Body of pancreas (tissue), 4 donors: ENCODE measurements around the gene DNASE1L3. TPM values are rescaled to one million over a fixed set of nuclear protein-coding genes. Genes with fewer than 3 reads are reported as not detected.
A peak's percentile ranks its signal among the peaks of the same experiment; 100 is the strongest.

Experiments
- ATAC-seq: fragments of 150-250 bp; one replicate; pipeline ENCODE4 v1.9.1; 2016
- DNase-seq, 4 donors: peaks; one replicate each; pipeline ENCODE4 v3.0.0-alpha.2; 2019
- H3K27ac ChIP-seq, 4 donors: fragments of 200-600 bp; sonication (generic); 1 replicate in 3 of 4; 2 replicates in 1 of 4; pipeline versions ENCODE4 v1.5.1 to v1.6.1; 2016 to 2019; ENCODE audit warnings: mild to moderate bottlenecking in 1 of 4, mixed read lengths in 1 of 4, moderate library complexity in 1 of 4
- H3K27me3 ChIP-seq, 2 donors: fragments of 200-600 bp; sonication (generic); one replicate each; pipeline ENCODE4 v1.6.0; 2016; ENCODE audit warnings: mild to moderate bottlenecking in 1 of 2
- H3K36me3 ChIP-seq, 2 donors: fragments of 200-600 bp; sonication (generic); replicated peaks in 1 of 2; 2 replicates each; pipeline ENCODE4 v1.5.1; 2016; ENCODE audit warnings: low read depth in 2 of 2; ENCODE audit not compliant: insufficient read depth in 1 of 2
- H3K4me1 ChIP-seq: fragments of 200-600 bp; sonication (generic); one replicate; pipeline ENCODE4 v1.6.0; 2016
- H3K4me3 ChIP-seq, 2 donors: fragments of 200-600 bp; sonication (generic); 1 replicate in 1 of 2; 2 replicates in 1 of 2; pipeline ENCODE4 v1.5.1; 2016 to 2019
- H3K9me3 ChIP-seq, 3 donors: fragments of 200-600 bp; sonication (generic); 1 replicate in 2 of 3; 2 replicates in 1 of 3; pipeline ENCODE4 v1.5.1; 2016
- CTCF ChIP-seq, 7 experiments: fragments of 450-650 bp in 4 of 7; fragments of 200-600 bp in 3 of 7; sonication (generic) in 3 of 7; IDR thresholded peaks; one replicate each; pipeline ENCODE4 v1.5.1; 2016 to 2019; ENCODE audit warnings: antibody characterized with exemption in 7 of 7
- POLR2A ChIP-seq, 3 donors: fragments of 450-650 bp; IDR thresholded peaks; one replicate each; pipeline ENCODE4 v1.6.1; 2016; ENCODE audit warnings: antibody characterized with exemption in 3 of 3, mild to moderate bottlenecking in 2 of 3
- WGBS, 2 donors: methylation state at CpG; one replicate each; pipeline ENCODE4 v1.1.5; 2017; 5-methylcytosine and 5-hydroxymethylcytosine counted together
- intact Hi-C: fragments of 100-400 bp; cut with DNase I; formaldehyde crosslinking; loops from one replicate; pipeline ENCODE4 v1.15.1; 2023
- total RNA-seq, 2 donors: library from RNA; depleted of rRNA; stranded (reverse); fragments of >200 nt; gene quantifications; one replicate each; pipeline ENCODE4 v1.1.0, GENCODE V29; 2016

DNASE1L3 gene
- total RNA-seq, 2 donors from 2014 or later: 2.1 TPM; not detected in 1

GRCh38 chr3:58241306-58242044, 30.7 kb upstream of the DNASE1L3 start:
- H3K36me3 ChIP-seq: no peaks in the 10 kb centered on the region
- H3K27ac ChIP-seq: no peak overlapping the region
- ATAC-seq: no peak
- intact Hi-C loops: no loop called here
- TF ChIP-seq POLR2A (IDR thresholded peaks at IDR 0.05) (no peak), CTCF (IDR thresholded peaks at IDR 0.05) (no peak)
- no peaks in the 10 kb centered on the region for H3K27me3 ChIP-seq
- peaks cover 17% of the 10 kb centered on the region for H3K4me1 ChIP-seq
- DNase-seq: no peak
- no peak overlapping the region for H3K4me3 ChIP-seq
- no peaks in the 10 kb centered on the region for H3K9me3 ChIP-seq
- 86 to 93% methylated on average over 3 to 4 of the region's 4 CpGs for WGBS, 2 donors

- intact Hi-C loops: no loop called here
- H3K9me3 ChIP-seq: no peaks in the 10 kb centered on the region
- H3K27ac ChIP-seq: no peak overlapping the region
- ATAC-seq (no peak), DNase-seq (no peak)
- TF ChIP-seq POLR2A (IDR thresholded peaks at IDR 0.05): no peak
- no peak for TF ChIP-seq CTCF (IDR thresholded peaks at IDR 0.05)
- WGBS, 2 donors: 71 to 77% methylated on average over 7 of the region's 7 CpGs
- H3K4me1 ChIP-seq: peaks cover 23% of the 10 kb centered on the region
- H3K36me3 ChIP-seq: no peaks in the 10 kb centered on the region
- no peak overlapping the region for H3K4me3 ChIP-seq
- H3K27me3 ChIP-seq: no peaks in the 10 kb centered on the region
These were observed 28.1 kb upstream of the DNASE1L3 start for GRCh38 chr3:58238830-58239229.

- peaks cover 23% of the 10 kb centered on the region for H3K4me1 ChIP-seq
- intact Hi-C loops: no loop called here
- ATAC-seq (peak; percentile 60), DNase-seq (peak; percentile 42 to 64 (median 56))
- no peaks in the 10 kb centered on the region for H3K9me3 ChIP-seq
- peak overlapping the region in 3 of 4 donors; percentile 48 to 80 (median 76) for H3K27ac ChIP-seq
- WGBS, 2 donors: 0 to 1% methylated on average over 43 to 53 of the region's 53 CpGs
- peak overlapping the region; percentile 13 to 90 for H3K4me3 ChIP-seq
- no peaks in the 10 kb centered on the region for H3K27me3 ChIP-seq
- peak in 1 of 3 donors; percentile 2 for TF ChIP-seq POLR2A (IDR thresholded peaks at IDR 0.05)
- no peak for TF ChIP-seq CTCF (IDR thresholded peaks at IDR 0.05)
- no peaks in the 10 kb centered on the region for H3K36me3 ChIP-seq
These were observed 27.3 kb upstream of the DNASE1L3 start for GRCh38 chr3:58237941-58238681.

GRCh38 chr3:58237238-58237940, 26.6 kb upstream of the DNASE1L3 start, which contains the start of gene ABHD6:
Gene ABHD6 (plus strand): TSS chr3:58237792. CDS start chr3:58256587, 18,795 bp downstream.
- H3K4me1 ChIP-seq: peaks cover 23% of the 10 kb centered on the region
- H3K27me3 ChIP-seq: no peaks in the 10 kb centered on the region
- 1% methylated on average over 12 to 59 of the region's 77 CpGs for WGBS, 2 donors
- no peaks in the 10 kb centered on the region for H3K36me3 ChIP-seq
- no peaks in the 10 kb centered on the region for H3K9me3 ChIP-seq
- peak in 3 of 7 experiments; percentile 14 to 38 (median 28) for TF ChIP-seq CTCF (IDR thresholded peaks at IDR 0.05)
- TF ChIP-seq POLR2A (IDR thresholded peaks at IDR 0.05): peak in 1 of 3 donors; percentile 16
- intact Hi-C loops: no loop called here
- DNase-seq: peak; percentile 68 to 81 (median 76)
- H3K4me3 ChIP-seq: peak within 1 kb of the TSS; percentile 13 to 90
- peak within 1 kb of the TSS in 3 of 4 donors; percentile 48 to 80 (median 76) for H3K27ac ChIP-seq
- ATAC-seq: peak; percentile 90
